GM21737 (cell line): ENCODE measurements around the gene ACSF3.

ENCODE experiments used
- ATAC-seq: cut with Tn5 transposase; IDR thresholded peaks from one replicate; pipeline ENCODE4 v1.9.1; 2021; ENCODE audit warnings: mild to moderate bottlenecking, moderate library complexity; ENCODE audit not compliant: unreplicated experiment

ACSF3 gene

GRCh38 chr16:89140981-89141883, 47.6 kb downstream of the ACSF3 start:
- no peak for ATAC-seq

GRCh38 chr16:89141884-89142267, 48.2 kb downstream of the ACSF3 start:
- ATAC-seq = no peak

GRCh38 chr16:89142474-89143195, 49.0 kb downstream of the ACSF3 start:
- no peak for ATAC-seq

- ATAC-seq = no peak
Measured at GRCh38 chr16:89143201-89143741, 49.6 kb downstream of the ACSF3 start.

- no peak for ATAC-seq
Measured at GRCh38 chr16:89143911-89144675, 50.4 kb downstream of the ACSF3 start.

- ATAC-seq = no peak
Measured at GRCh38 chr16:89144681-89145080, 51.0 kb downstream of the ACSF3 start.

GRCh38 chr16:89145406-89146161, 51.9 kb downstream of the ACSF3 start:
- no peak for ATAC-seq

GRCh38 chr16:89146211-89147005, 52.8 kb downstream of the ACSF3 start:
- ATAC-seq = no peak

GRCh38 chr16:89147085-89147817, 53.6 kb downstream of the ACSF3 start:
- no peak for ATAC-seq

GRCh38 chr16:89149386-89149785, 55.7 kb downstream of the ACSF3 start:
- no peak for ATAC-seq

- no peak for ATAC-seq
Measured at GRCh38 chr16:89150090-89150835, 56.6 kb downstream of the ACSF3 start.

GRCh38 chr16:89150981-89151380, 57.3 kb downstream of the ACSF3 start:
- no peak for ATAC-seq

- ATAC-seq = no peak
Measured at GRCh38 chr16:89152831-89153700, 59.4 kb downstream of the ACSF3 start.

- no peak for ATAC-seq
Measured at GRCh38 chr16:89153848-89154271, 60.2 kb downstream of the ACSF3 start.

- ATAC-seq = no peak
Measured at GRCh38 chr16:89154390-89155183, 60.9 kb downstream of the ACSF3 start.

GRCh38 chr16:89155184-89155679, 61.6 kb downstream of the ACSF3 start:
- no peak for ATAC-seq
